Ovary (tissue), 3 donors: ENCODE data around the gene HGF.

Experiments
- EP300 ChIP-seq: sonication (generic); formaldehyde crosslinking; IDR thresholded peaks from one replicate; pipeline ENCODE4 v1.6.1; 2017; ENCODE audit warnings: antibody characterized with exemption
- POLR2A ChIP-seq: fragments of 450-650 bp; IDR thresholded peaks from one replicate; pipeline ENCODE4 v1.6.1; 2017; ENCODE audit warnings: antibody characterized with exemption, mild to moderate bottlenecking, moderate library complexity
- TF ChIP-seq, protein P1 (sequence below), 3 donors: fragments of 450-650 bp in 2 of 3; fragments of 200-600 bp in 1 of 3; IDR thresholded peaks; one replicate each; pipeline versions ENCODE4 v1.5.1 to v1.8.0; 2016 to 2022; ENCODE audit warnings: antibody characterized with exemption in 3 of 3, mild to moderate bottlenecking in 1 of 3
- donor health status: DM: no; HTN: no; CAD: no.

GRCh38 chr7:81719865-81720264, 50.0 kb downstream of the HGF start:
- TF ChIP-seq, protein P1, sequence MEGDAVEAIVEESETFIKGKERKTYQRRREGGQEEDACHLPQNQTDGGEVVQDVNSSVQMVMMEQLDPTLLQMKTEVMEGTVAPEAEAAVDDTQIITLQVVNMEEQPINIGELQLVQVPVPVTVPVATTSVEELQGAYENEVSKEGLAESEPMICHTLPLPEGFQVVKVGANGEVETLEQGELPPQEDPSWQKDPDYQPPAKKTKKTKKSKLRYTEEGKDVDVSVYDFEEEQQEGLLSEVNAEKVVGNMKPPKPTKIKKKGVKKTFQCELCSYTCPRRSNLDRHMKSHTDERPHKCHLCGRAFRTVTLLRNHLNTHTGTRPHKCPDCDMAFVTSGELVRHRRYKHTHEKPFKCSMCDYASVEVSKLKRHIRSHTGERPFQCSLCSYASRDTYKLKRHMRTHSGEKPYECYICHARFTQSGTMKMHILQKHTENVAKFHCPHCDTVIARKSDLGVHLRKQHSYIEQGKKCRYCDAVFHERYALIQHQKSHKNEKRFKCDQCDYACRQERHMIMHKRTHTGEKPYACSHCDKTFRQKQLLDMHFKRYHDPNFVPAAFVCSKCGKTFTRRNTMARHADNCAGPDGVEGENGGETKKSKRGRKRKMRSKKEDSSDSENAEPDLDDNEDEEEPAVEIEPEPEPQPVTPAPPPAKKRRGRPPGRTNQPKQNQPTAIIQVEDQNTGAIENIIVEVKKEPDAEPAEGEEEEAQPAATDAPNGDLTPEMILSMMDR (IDR thresholded peaks at IDR 0.05) = no peak
- no peak for TF ChIP-seq POLR2A
- no peak for TF ChIP-seq EP300
